ENCODE data around the gene BICRAL. TPM values are rescaled to one million over a fixed set of nuclear protein-coding genes. Genes with fewer than 3 reads are reported as not detected.

Gene BICRAL
- total and polyA plus RNA-seq, 2 donors from 2014 or later, result 2.7 to 20.9 TPM

- Histone ChIP-seq H3K4me3 (ENCODE audit: low read length in 3 of 3) (no peak overlapping the region), H3K9ac (ENCODE audit: low read length in 3 of 3) (no peak overlapping the region), H3K4me1 (ENCODE audit: control insufficient read depth in 2 of 3, insufficient read depth in 2 of 3, low read depth in 1 of 3, low read length in 3 of 3) (no peaks in the 10 kb centered on the region), H3K9me3 (ENCODE audit: control insufficient read depth in 2 of 3, insufficient read depth in 1 of 3, low read length in 3 of 3) (no peaks in the 10 kb centered on the region), H3K36me3 (ENCODE audit: control insufficient read depth in 2 of 3, insufficient read depth in 3 of 3, low read length in 3 of 3) (peaks cover 0 to 4% (median 2%) of the 10 kb centered on the region in 3 donors), H3K27ac (ENCODE audit: low read depth in 2 of 2, low read length in 2 of 2) (no peak overlapping the region), H3K27me3 (ENCODE audit: control insufficient read depth, insufficient read depth, low read length) (no peaks in the 10 kb centered on the region)
- intact Hi-C loops (cut with DNase I), result no loop called here
- TF ChIP-seq CTCF (IDR thresholded peaks at IDR 0.05; ENCODE audit: borderline replicate concordance, extremely low read depth, insufficient read depth), result no peak
- FAIRE-seq, result no peak
- DNase-seq, result no peak
Observed at GRCh38 chr6:42846505-42846904, 64.7 kb downstream of the BICRAL start.

GRCh38 chr6:42848700-42849099 is 66.8 kb downstream of the BICRAL start:
- intact Hi-C loops (cut with DNase I), result no loop called here
- no peaks in the 10 kb centered on the region for H3K9me3 ChIP-seq (ENCODE audit: control insufficient read depth in 2 of 3, insufficient read depth in 1 of 3, low read length in 3 of 3)
- no peaks in the 10 kb centered on the region for H3K4me1 ChIP-seq (ENCODE audit: control insufficient read depth in 2 of 3, insufficient read depth in 2 of 3, low read depth in 1 of 3, low read length in 3 of 3)
- peaks cover 0 to 13% (median 6%) of the 10 kb centered on the region in 3 donors for H3K36me3 ChIP-seq (ENCODE audit: control insufficient read depth in 2 of 3, insufficient read depth in 3 of 3, low read length in 3 of 3)
- DNase-seq, result no peak
- H3K27ac ChIP-seq (ENCODE audit: low read depth in 2 of 2, low read length in 2 of 2), result no peak overlapping the region
- H3K9ac ChIP-seq (ENCODE audit: low read length in 3 of 3), result no peak overlapping the region
- FAIRE-seq, result no peak
- no peak for TF ChIP-seq CTCF (IDR thresholded peaks at IDR 0.05; ENCODE audit: borderline replicate concordance, extremely low read depth, insufficient read depth)
- no peak overlapping the region for H3K4me3 ChIP-seq (ENCODE audit: low read length in 3 of 3)
- H3K27me3 ChIP-seq (ENCODE audit: control insufficient read depth, insufficient read depth, low read length), result no peaks in the 10 kb centered on the region

GRCh38 chr6:42851599-42851998 is 69.7 kb downstream of the BICRAL start:
- Histone ChIP-seq H3K9me3 (ENCODE audit: control insufficient read depth in 2 of 3, insufficient read depth in 1 of 3, low read length in 3 of 3) (no peaks in the 10 kb centered on the region), H3K27me3 (ENCODE audit: control insufficient read depth, insufficient read depth, low read length) (no peaks in the 10 kb centered on the region), H3K36me3 (ENCODE audit: control insufficient read depth in 2 of 3, insufficient read depth in 3 of 3, low read length in 3 of 3) (peaks cover 0 to 26% (median 15%) of the 10 kb centered on the region in 3 donors), H3K27ac (ENCODE audit: low read depth in 2 of 2, low read length in 2 of 2) (no peak overlapping the region), H3K9ac (ENCODE audit: low read length in 3 of 3) (no peak overlapping the region), H3K4me3 (ENCODE audit: low read length in 3 of 3) (no peak overlapping the region), H3K4me1 (ENCODE audit: control insufficient read depth in 2 of 3, insufficient read depth in 2 of 3, low read depth in 1 of 3, low read length in 3 of 3) (no peaks in the 10 kb centered on the region)
- intact Hi-C loops (cut with DNase I), result no loop called here
- FAIRE-seq (no peak), DNase-seq (no peak)
- TF ChIP-seq CTCF (IDR thresholded peaks at IDR 0.05; ENCODE audit: borderline replicate concordance, extremely low read depth, insufficient read depth), result no peak

- intact Hi-C loops (cut with DNase I), result no loop called here
- no peaks in the 10 kb centered on the region for H3K27me3 ChIP-seq (ENCODE audit: control insufficient read depth, insufficient read depth, low read length)
- TF ChIP-seq CTCF (IDR thresholded peaks at IDR 0.05; ENCODE audit: borderline replicate concordance, extremely low read depth, insufficient read depth), result no peak
- FAIRE-seq (no peak), DNase-seq (no peak)
- no peak overlapping the region for H3K4me3 ChIP-seq (ENCODE audit: low read length in 3 of 3)
- no peaks in the 10 kb centered on the region for H3K4me1 ChIP-seq (ENCODE audit: control insufficient read depth in 2 of 3, insufficient read depth in 2 of 3, low read depth in 1 of 3, low read length in 3 of 3)
- H3K9me3 ChIP-seq (ENCODE audit: control insufficient read depth in 2 of 3, insufficient read depth in 1 of 3, low read length in 3 of 3), result no peaks in the 10 kb centered on the region
- H3K27ac ChIP-seq (ENCODE audit: low read depth in 2 of 2, low read length in 2 of 2), result no peak overlapping the region
- H3K9ac ChIP-seq (ENCODE audit: low read length in 3 of 3), result no peak overlapping the region
- peaks cover 3 to 50% (median 25%) of the 10 kb centered on the region in 3 donors for H3K36me3 ChIP-seq (ENCODE audit: control insufficient read depth in 2 of 3, insufficient read depth in 3 of 3, low read length in 3 of 3)
Observed at GRCh38 chr6:42860036-42860435, 78.2 kb downstream of the BICRAL start.

Measured in kidney (tissue), 14 donors.